ENCODE measurements around the gene SMAD3. TPM values are rescaled to one million over a fixed set of nuclear protein-coding genes. Genes with fewer than 3 reads are reported as not detected.

The SMAD3 gene
- total and polyA plus RNA-seq, 7 donors: 2.9 to 47.6 (median 29.3) TPM

GRCh38 chr15:67097424-67097823, 32.0 kb downstream of the SMAD3 start:
- Histone ChIP-seq H3K27ac (peak overlapping the region; percentile 88), H3K4me3 (no peak overlapping the region), H3K36me3 (ENCODE audit: insufficient read depth in 1 of 2, low read depth in 1 of 2) (no peaks in the 10 kb centered on the region), H3K9me3 (no peaks in the 10 kb centered on the region), H3K4me1 (peaks cover 75% of the 10 kb centered on the region), H3K27me3 (ENCODE audit: insufficient read depth in 3 of 3, low read length in 2 of 3) (no peaks in the 10 kb centered on the region)
- 92 to 99% (median 93%) methylated on average over 4 of the region's 4 CpGs for WGBS, 3 donors
- DNase-seq (no peak), ATAC-seq (no peak)
- TF ChIP-seq, protein P1, sequence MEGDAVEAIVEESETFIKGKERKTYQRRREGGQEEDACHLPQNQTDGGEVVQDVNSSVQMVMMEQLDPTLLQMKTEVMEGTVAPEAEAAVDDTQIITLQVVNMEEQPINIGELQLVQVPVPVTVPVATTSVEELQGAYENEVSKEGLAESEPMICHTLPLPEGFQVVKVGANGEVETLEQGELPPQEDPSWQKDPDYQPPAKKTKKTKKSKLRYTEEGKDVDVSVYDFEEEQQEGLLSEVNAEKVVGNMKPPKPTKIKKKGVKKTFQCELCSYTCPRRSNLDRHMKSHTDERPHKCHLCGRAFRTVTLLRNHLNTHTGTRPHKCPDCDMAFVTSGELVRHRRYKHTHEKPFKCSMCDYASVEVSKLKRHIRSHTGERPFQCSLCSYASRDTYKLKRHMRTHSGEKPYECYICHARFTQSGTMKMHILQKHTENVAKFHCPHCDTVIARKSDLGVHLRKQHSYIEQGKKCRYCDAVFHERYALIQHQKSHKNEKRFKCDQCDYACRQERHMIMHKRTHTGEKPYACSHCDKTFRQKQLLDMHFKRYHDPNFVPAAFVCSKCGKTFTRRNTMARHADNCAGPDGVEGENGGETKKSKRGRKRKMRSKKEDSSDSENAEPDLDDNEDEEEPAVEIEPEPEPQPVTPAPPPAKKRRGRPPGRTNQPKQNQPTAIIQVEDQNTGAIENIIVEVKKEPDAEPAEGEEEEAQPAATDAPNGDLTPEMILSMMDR (IDR thresholded peaks at IDR 0.05): no peak
- intact Hi-C loops (cut with DNase I): no loop called here

GRCh38 chr15:67097930-67098740, 32.7 kb downstream of the SMAD3 start:
- Histone ChIP-seq H3K36me3 (ENCODE audit: insufficient read depth in 1 of 2, low read depth in 1 of 2) (no peaks in the 10 kb centered on the region), H3K4me1 (peaks cover 75% of the 10 kb centered on the region), H3K27ac (peak overlapping the region; percentile 88), H3K9me3 (no peaks in the 10 kb centered on the region), H3K4me3 (peak overlapping the region; percentile 59), H3K27me3 (ENCODE audit: insufficient read depth in 3 of 3, low read length in 2 of 3) (no peaks in the 10 kb centered on the region)
- WGBS, 3 donors: 29 to 47% (median 31%) methylated on average over 14 of the region's 14 CpGs
- TF ChIP-seq, protein P1 (IDR thresholded peaks at IDR 0.05): no peak
- ATAC-seq (peak; percentile 32 to 74 (median 66)), DNase-seq (peak; percentile 51 to 75)
- intact Hi-C loops (cut with DNase I): no loop called here

DNA sequence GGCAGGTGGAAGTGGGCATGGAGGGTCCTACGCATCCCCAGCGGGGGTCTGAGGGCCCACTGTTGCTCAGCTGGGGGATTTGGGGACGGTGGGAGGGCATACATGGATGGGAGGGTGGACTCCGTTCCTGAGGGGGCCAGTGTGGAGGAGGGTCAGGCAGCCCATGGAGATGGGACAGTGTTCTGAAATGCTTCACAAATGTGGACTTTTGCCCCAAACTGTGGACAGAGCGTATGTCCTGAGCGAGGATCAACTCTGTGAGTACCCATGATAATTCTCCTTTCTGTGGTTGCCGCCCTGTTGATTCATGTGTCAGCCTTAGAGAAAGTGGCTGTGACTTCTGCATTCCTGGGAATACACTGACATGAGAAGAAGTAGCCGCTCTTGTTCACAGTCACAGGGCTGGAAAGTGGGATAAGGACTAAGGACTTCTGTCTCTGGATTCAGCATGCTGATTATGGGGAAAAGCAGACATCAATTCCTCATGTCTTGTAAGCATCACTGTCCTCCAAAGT, 33.4 kb downstream of the SMAD3 start:
- no peaks in the 10 kb centered on the region for H3K27me3 ChIP-seq (ENCODE audit: insufficient read depth in 3 of 3, low read length in 2 of 3)
- H3K9me3 ChIP-seq: no peaks in the 10 kb centered on the region
- DNase-seq (no peak), ATAC-seq (peak in 3 of 4 donors; percentile 9 to 32 (median 23))
- H3K36me3 ChIP-seq (ENCODE audit: insufficient read depth in 1 of 2, low read depth in 1 of 2): no peaks in the 10 kb centered on the region
- 62 to 84% (median 74%) methylated on average over 8 of the region's 8 CpGs for WGBS, 3 donors
- TF ChIP-seq, protein P1 (IDR thresholded peaks at IDR 0.05): no peak
- H3K27ac ChIP-seq: peak overlapping the region; percentile 88
- intact Hi-C loops (cut with DNase I): no loop called here
- H3K4me3 ChIP-seq: peak overlapping the region; percentile 59
- peaks cover 76% of the 10 kb centered on the region for H3K4me1 ChIP-seq

DNA sequence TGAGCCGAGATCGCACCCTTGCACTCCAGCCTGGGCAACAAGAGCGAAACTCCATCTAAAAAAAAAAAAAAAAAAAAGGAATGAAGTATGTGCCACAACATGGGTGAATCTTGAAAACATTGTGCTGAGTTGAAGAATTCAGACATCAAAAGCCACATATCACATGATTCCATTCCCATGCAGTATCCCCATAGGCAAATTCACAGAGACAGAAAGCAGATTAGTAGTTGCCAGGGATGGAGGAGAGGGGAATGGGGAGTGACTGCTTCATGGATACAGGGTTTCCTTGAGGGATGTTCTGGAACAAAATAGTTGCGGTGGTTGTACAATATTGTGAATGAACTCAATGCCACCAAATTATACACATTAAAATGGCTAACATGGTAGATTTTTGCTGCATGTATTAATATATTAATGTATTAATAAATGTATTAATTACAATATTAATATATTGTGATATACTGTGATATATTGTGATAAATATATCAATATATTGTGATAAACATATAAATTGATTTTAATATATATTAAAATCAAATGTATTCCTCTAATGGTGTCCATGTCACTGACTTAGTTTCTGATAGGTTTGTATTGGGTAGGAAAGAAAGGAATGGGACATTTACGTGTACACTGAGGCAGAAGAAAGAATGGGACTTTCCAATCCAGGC, 34.9 kb downstream of the SMAD3 start:
- intact Hi-C loops (cut with DNase I): no loop called here
- TF ChIP-seq, protein P1 (IDR thresholded peaks at IDR 0.05): no peak
- 66 to 73% (median 69%) methylated on average over 5 of the region's 5 CpGs for WGBS, 3 donors
- ATAC-seq (no peak), DNase-seq (no peak)
- Histone ChIP-seq H3K27ac (peak overlapping the region; percentile 88), H3K36me3 (ENCODE audit: insufficient read depth in 1 of 2, low read depth in 1 of 2) (no peaks in the 10 kb centered on the region), H3K9me3 (no peaks in the 10 kb centered on the region), H3K4me3 (peak overlapping the region; percentile 59), H3K27me3 (ENCODE audit: insufficient read depth in 3 of 3, low read length in 2 of 3) (no peaks in the 10 kb centered on the region), H3K4me1 (peaks cover 89% of the 10 kb centered on the region)
